CD4-positive, CD25-positive, alpha-beta regulatory T cell (primary cell): ENCODE data around the gene BMP6. TPM values are rescaled to one million over a fixed set of nuclear protein-coding genes. Genes with fewer than 3 reads are reported as not detected.

Source experiments
- ATAC-seq, 2 donors: fragments of 150-1000 bp; cut with Tn5 transposase; one replicate each; pipeline ENCODE4 v1.10.0; 2021; ENCODE audit warnings: low read depth in 2 of 2, moderate number of reproducible peaks in 2 of 2, moderate library complexity in 1 of 2
- DNase-seq, 3 donors: peaks; one replicate each; pipeline versions ENCODE4 v3.0.0 to v3.0.0-alpha.2; 2012 to 2022; ENCODE audit warnings: mixed read lengths in 1 of 3
- H3K27ac ChIP-seq: one replicate; pipeline ENCODE4 v1.7.0; 2013; ENCODE audit warnings: mild to moderate bottlenecking, low read length; ENCODE audit not compliant: insufficient read depth, poor library complexity, severe bottlenecking
- H3K27me3 ChIP-seq: one replicate; pipeline ENCODE4 v1.7.0; 2013; ENCODE audit warnings: low read length; ENCODE audit not compliant: control insufficient read depth, insufficient read depth
- H3K36me3 ChIP-seq: one replicate; pipeline ENCODE4 v1.7.0; 2013; ENCODE audit warnings: mild to moderate bottlenecking, low read length, moderate library complexity; ENCODE audit not compliant: control insufficient read depth, insufficient read depth
- H3K4me1 ChIP-seq: 2 replicates; pipeline ENCODE4 v1.7.0; 2013; ENCODE audit warnings: mild to moderate bottlenecking, low read length; ENCODE audit not compliant: insufficient read depth, control insufficient read depth, poor library complexity, severe bottlenecking
- H3K4me3 ChIP-seq: one replicate; pipeline ENCODE4 v1.7.0; 2013; ENCODE audit warnings: low read depth, mild to moderate bottlenecking, low read length, moderate library complexity
- H3K9me3 ChIP-seq, 2 experiments: 1 replicate in 1 of 2; 2 replicates in 1 of 2; pipeline ENCODE4 v1.7.0; 2013; ENCODE audit warnings: low read length in 2 of 2, mild to moderate bottlenecking in 1 of 2, moderate library complexity in 1 of 2; ENCODE audit not compliant: control insufficient read depth in 2 of 2
- H3K27ac Mint-ChIP-seq, 3 donors: one replicate each; pipeline ENCODE4 v1.8.0; 2020 to 2022; ENCODE audit warnings: mild to moderate bottlenecking in 3 of 3, mixed read lengths in 3 of 3, moderate library complexity in 2 of 3
- H3K27me3 Mint-ChIP-seq: one replicate; pipeline ENCODE4 v1.8.0; 2022; ENCODE audit warnings: mild to moderate bottlenecking, mixed read lengths
- H3K36me3 Mint-ChIP-seq: one replicate; pipeline ENCODE4 v1.8.0; 2020; ENCODE audit warnings: mixed read lengths
- H3K4me1 Mint-ChIP-seq, 4 donors: one replicate each; pipeline ENCODE4 v1.8.0; 2020 to 2022; ENCODE audit warnings: mixed read lengths in 4 of 4, mild to moderate bottlenecking in 1 of 4
- H3K4me3 Mint-ChIP-seq, 4 donors: one replicate each; pipeline ENCODE4 v1.8.0; 2020 to 2022; ENCODE audit warnings: mild to moderate bottlenecking in 4 of 4, mixed read lengths in 4 of 4, moderate library complexity in 3 of 4
- H3K9me3 Mint-ChIP-seq, 7 donors: one replicate each; pipeline ENCODE4 v1.8.0; 2020 to 2022; ENCODE audit warnings: mixed read lengths in 7 of 7, mild to moderate bottlenecking in 3 of 7, moderate library complexity in 2 of 7
- polyA plus RNA-seq, 4 donors: library from polyadenylated mRNA; unstranded; fragments of 300-500 nt; fragmentation: Illumina TruSeq; gene quantifications; one replicate each; pipeline ENCODE4 v1.2.3, GENCODE V29; 2021
- total RNA-seq: library from RNA; stranded (reverse); gene quantifications from one replicate; pipeline ENCODE4 v1.2.3, GENCODE V29; 2022

The BMP6 gene
- total and polyA plus RNA-seq, 5 donors from 2014 or later, result 1.2 TPM; not detected in 4

- H3K27me3 Mint-ChIP-seq, result peaks cover 16% of the 10 kb centered on the region
- H3K27me3 ChIP-seq, result no peaks in the 10 kb centered on the region
- H3K9me3 ChIP-seq, result no peaks in the 10 kb centered on the region
- H3K27ac Mint-ChIP-seq, result no peak overlapping the region
- no peaks in the 10 kb centered on the region for H3K36me3 ChIP-seq
- peaks cover 0 to 2% (median 0%) of the 10 kb centered on the region in 7 donors for H3K9me3 Mint-ChIP-seq
- ATAC-seq, result no peak
- no peak overlapping the region for H3K4me3 ChIP-seq
- no peaks in the 10 kb centered on the region for H3K4me1 ChIP-seq
- no peak overlapping the region for H3K27ac ChIP-seq
- H3K36me3 Mint-ChIP-seq, result no peaks in the 10 kb centered on the region
- no peak for DNase-seq
- no peaks in the 10 kb centered on the region for H3K4me1 Mint-ChIP-seq
- no peak overlapping the region for H3K4me3 Mint-ChIP-seq
Measured at GRCh38 chr6:7687145-7688111, 38.5 kb upstream of the BMP6 start.

- no peak overlapping the region for H3K4me3 ChIP-seq
- Mint-ChIP-seq H3K4me3 (no peak overlapping the region), H3K27me3 (peaks cover 12% of the 10 kb centered on the region), H3K9me3 (no peaks in the 10 kb centered on the region), H3K36me3 (no peaks in the 10 kb centered on the region), H3K27ac (no peak overlapping the region), H3K4me1 (no peaks in the 10 kb centered on the region)
- no peaks in the 10 kb centered on the region for H3K4me1 ChIP-seq
- no peaks in the 10 kb centered on the region for H3K36me3 ChIP-seq
- ATAC-seq, result no peak
- H3K27ac ChIP-seq, result no peak overlapping the region
- H3K27me3 ChIP-seq, result peaks cover 2% of the 10 kb centered on the region
- H3K9me3 ChIP-seq, result no peaks in the 10 kb centered on the region
- no peak for DNase-seq
Measured at GRCh38 chr6:7691021-7691420, 34.9 kb upstream of the BMP6 start.

GRCh38 chr6:7691675-7692452, 34.0 kb upstream of the BMP6 start:
- Histone ChIP-seq H3K27me3 (peaks cover 2% of the 10 kb centered on the region), H3K4me3 (no peak overlapping the region), H3K4me1 (no peaks in the 10 kb centered on the region), H3K36me3 (no peaks in the 10 kb centered on the region), H3K9me3 (no peaks in the 10 kb centered on the region), H3K27ac (no peak overlapping the region)
- Mint-ChIP-seq H3K4me1 (no peaks in the 10 kb centered on the region), H3K36me3 (no peaks in the 10 kb centered on the region), H3K27me3 (peaks cover 12% of the 10 kb centered on the region), H3K9me3 (peaks cover 0 to 2% (median 0%) of the 10 kb centered on the region in 7 donors), H3K4me3 (no peak overlapping the region), H3K27ac (no peak overlapping the region)
- ATAC-seq (no peak), DNase-seq (no peak)

GRCh38 chr6:7692453-7692784, 33.5 kb upstream of the BMP6 start:
- Histone ChIP-seq H3K36me3 (no peaks in the 10 kb centered on the region), H3K27me3 (peaks cover 2% of the 10 kb centered on the region), H3K4me3 (no peak overlapping the region), H3K27ac (no peak overlapping the region), H3K9me3 (no peaks in the 10 kb centered on the region), H3K4me1 (no peaks in the 10 kb centered on the region)
- Mint-ChIP-seq H3K36me3 (no peaks in the 10 kb centered on the region), H3K4me3 (no peak overlapping the region), H3K27ac (no peak overlapping the region), H3K27me3 (peaks cover 14% of the 10 kb centered on the region), H3K9me3 (peaks cover 0 to 2% (median 0%) of the 10 kb centered on the region in 7 donors), H3K4me1 (peaks cover 0 to 2% (median 0%) of the 10 kb centered on the region in 4 donors)
- ATAC-seq (no peak), DNase-seq (no peak)

GRCh38 chr6:7693827-7694226, 32.1 kb upstream of the BMP6 start:
- Histone ChIP-seq H3K4me3 (no peak overlapping the region), H3K27me3 (peaks cover 6% of the 10 kb centered on the region), H3K27ac (no peak overlapping the region), H3K36me3 (no peaks in the 10 kb centered on the region), H3K9me3 (no peaks in the 10 kb centered on the region), H3K4me1 (no peaks in the 10 kb centered on the region)
- ATAC-seq, result no peak
- no peak overlapping the region for H3K27ac Mint-ChIP-seq
- DNase-seq, result no peak
- peaks cover 17% of the 10 kb centered on the region for H3K27me3 Mint-ChIP-seq
- peaks cover 0 to 2% (median 0%) of the 10 kb centered on the region in 7 donors for H3K9me3 Mint-ChIP-seq
- peaks cover 0 to 2% (median under 1%) of the 10 kb centered on the region in 4 donors for H3K4me1 Mint-ChIP-seq
- H3K36me3 Mint-ChIP-seq, result no peaks in the 10 kb centered on the region
- no peak overlapping the region for H3K4me3 Mint-ChIP-seq

- Histone ChIP-seq H3K9me3 (no peaks in the 10 kb centered on the region), H3K27ac (no peak overlapping the region), H3K4me3 (no peak overlapping the region), H3K4me1 (no peaks in the 10 kb centered on the region), H3K27me3 (peaks cover 6% of the 10 kb centered on the region), H3K36me3 (no peaks in the 10 kb centered on the region)
- no peak for ATAC-seq
- no peak overlapping the region for H3K27ac Mint-ChIP-seq
- peaks cover 5% of the 10 kb centered on the region for H3K27me3 Mint-ChIP-seq
- peaks cover 0 to 2% (median 0%) of the 10 kb centered on the region in 7 donors for H3K9me3 Mint-ChIP-seq
- no peak overlapping the region for H3K4me3 Mint-ChIP-seq
- H3K36me3 Mint-ChIP-seq, result no peaks in the 10 kb centered on the region
- peaks cover 0 to 2% (median under 1%) of the 10 kb centered on the region in 4 donors for H3K4me1 Mint-ChIP-seq
- no peak for DNase-seq
Measured at GRCh38 chr6:7696061-7696460, 29.8 kb upstream of the BMP6 start.

GRCh38 chr6:7697432-7697819, 28.5 kb upstream of the BMP6 start:
- Mint-ChIP-seq H3K27me3 (peaks cover 5% of the 10 kb centered on the region), H3K9me3 (peaks cover 0 to 2% (median 0%) of the 10 kb centered on the region in 7 donors), H3K4me1 (peaks cover 0 to 2% (median under 1%) of the 10 kb centered on the region in 4 donors), H3K36me3 (no peaks in the 10 kb centered on the region), H3K27ac (no peak overlapping the region), H3K4me3 (no peak overlapping the region)
- no peaks in the 10 kb centered on the region for H3K4me1 ChIP-seq
- H3K4me3 ChIP-seq, result no peak overlapping the region
- no peak overlapping the region for H3K27ac ChIP-seq
- DNase-seq (no peak), ATAC-seq (no peak)
- H3K9me3 ChIP-seq, result no peaks in the 10 kb centered on the region
- no peaks in the 10 kb centered on the region for H3K36me3 ChIP-seq
- H3K27me3 ChIP-seq, result peaks cover 6% of the 10 kb centered on the region
